ENCODE data around the gene ST7. TPM values are rescaled to one million over a fixed set of nuclear protein-coding genes. Genes with fewer than 3 reads are reported as not detected.
"Not testable (repeated sequence)": the region's sequence is repeated elsewhere in the genome, so short reads cannot be mapped to it uniquely, and the experiment has no call there.

ST7 gene
- total RNA-seq, 2 experiments from 2014 or later: 4.9 to 5.4 TPM

GRCh38 chr7:116933465-116933864 lies 19.8 kb upstream of the ST7 start:
- ChIA-PET POLR2A (no interaction called here), CTCF (no interaction called here)
- H3K4me1 Mint-ChIP-seq (ENCODE audit: low read depth): peaks cover 8% of the 10 kb centered on the region
- no peaks in the 10 kb centered on the region for H3K27me3 ChIP-seq (ENCODE audit: control insufficient read depth in 1 of 2, insufficient read depth in 2 of 2, low read length in 2 of 2)
- H3K9me3 ChIP-seq (ENCODE audit: control insufficient read depth in 1 of 2, insufficient read depth in 1 of 2, low read length in 2 of 2): no peaks in the 10 kb centered on the region
- H3K4me3 Mint-ChIP-seq: no peak overlapping the region
- H3K27ac ChIP-seq (ENCODE audit: low read depth in 1 of 2, low read length in 2 of 2): no peak overlapping the region
- TF ChIP-seq CTCF (IDR thresholded peaks at IDR 0.05): no peak
- no peak for DNase-seq
- H3K4me3 ChIP-seq (ENCODE audit: low read length): no peak overlapping the region
- H3K4me1 ChIP-seq (ENCODE audit: insufficient read depth, low read length): peaks cover 6% of the 10 kb centered on the region
- H3K36me3 Mint-ChIP-seq (ENCODE audit: low read depth): no peaks in the 10 kb centered on the region
- no peaks in the 10 kb centered on the region for H3K36me3 ChIP-seq (ENCODE audit: insufficient read depth, low read length)
- no peaks in the 10 kb centered on the region for H3K9me3 Mint-ChIP-seq
- no peak for ATAC-seq (ENCODE audit: poor library complexity)
- intact Hi-C loops (cut with DNase I, micrococcal nuclease): loop anchor here in 1 of 2 experiments (10.0 kb wide), 1 partner anchor 1221 kb away; no protein-coding TSS in a partner anchor
- peaks cover 14% of the 10 kb centered on the region for H3K27me3 Mint-ChIP-seq
- no peak overlapping the region for H3K27ac Mint-ChIP-seq

- Histone ChIP-seq H3K9me3 (ENCODE audit: control insufficient read depth in 1 of 2, insufficient read depth in 1 of 2, low read length in 2 of 2) (no peaks in the 10 kb centered on the region), H3K36me3 (ENCODE audit: insufficient read depth, low read length) (no peaks in the 10 kb centered on the region), H3K4me1 (ENCODE audit: insufficient read depth, low read length) (peaks cover 6% of the 10 kb centered on the region), H3K27ac (ENCODE audit: low read depth in 1 of 2, low read length in 2 of 2) (no peak overlapping the region), H3K4me3 (ENCODE audit: low read length) (no peak overlapping the region), H3K27me3 (ENCODE audit: control insufficient read depth in 1 of 2, insufficient read depth in 2 of 2, low read length in 2 of 2) (no peaks in the 10 kb centered on the region)
- intact Hi-C loops (cut with DNase I, micrococcal nuclease): loop anchor here in 1 of 2 experiments (10.0 kb wide), 1 partner anchor 1220 kb away; no protein-coding TSS in a partner anchor
- no peak for ATAC-seq (ENCODE audit: poor library complexity)
- H3K4me3 Mint-ChIP-seq: no peak overlapping the region
- POLR2A ChIA-PET: no interaction called here
- H3K27ac Mint-ChIP-seq: no peak overlapping the region
- peaks cover 14% of the 10 kb centered on the region for H3K27me3 Mint-ChIP-seq
- CTCF ChIA-PET: no interaction called here
- peaks cover 8% of the 10 kb centered on the region for H3K4me1 Mint-ChIP-seq (ENCODE audit: low read depth)
- DNase-seq: no peak
- no peak for TF ChIP-seq CTCF (IDR thresholded peaks at IDR 0.05)
- no peaks in the 10 kb centered on the region for H3K36me3 Mint-ChIP-seq (ENCODE audit: low read depth)
- no peaks in the 10 kb centered on the region for H3K9me3 Mint-ChIP-seq
Measured at GRCh38 chr7:116934580-116934979, 18.7 kb upstream of the ST7 start.

- H3K27ac ChIP-seq (ENCODE audit: low read depth in 1 of 2, low read length in 2 of 2); H3K36me3 ChIP-seq (ENCODE audit: insufficient read depth, low read length); CTCF ChIA-PET; ATAC-seq (ENCODE audit: poor library complexity); DNase-seq; H3K27me3 Mint-ChIP-seq; H3K4me3 ChIP-seq (ENCODE audit: low read length); H3K9me3 Mint-ChIP-seq; H3K36me3 Mint-ChIP-seq (ENCODE audit: low read depth); POLR2A ChIA-PET; H3K27me3 ChIP-seq (ENCODE audit: control insufficient read depth in 1 of 2, insufficient read depth in 2 of 2, low read length in 2 of 2); H3K4me3 Mint-ChIP-seq; H3K4me1 ChIP-seq (ENCODE audit: insufficient read depth, low read length); H3K4me1 Mint-ChIP-seq (ENCODE audit: low read depth); H3K9me3 ChIP-seq (ENCODE audit: control insufficient read depth in 1 of 2, insufficient read depth in 1 of 2, low read length in 2 of 2); H3K27ac Mint-ChIP-seq: not testable (repeated sequence)
- intact Hi-C loops (cut with DNase I, micrococcal nuclease): loop anchor here in 1 of 2 experiments (10.0 kb wide), 1 partner anchor 1218 kb away; no protein-coding TSS in a partner anchor
Measured at GRCh38 chr7:116936844-116937243, 16.5 kb upstream of the ST7 start.

GRCh38 chr7:116938678-116939077 lies 14.6 kb upstream of the ST7 start:
- no peaks in the 10 kb centered on the region for H3K9me3 ChIP-seq (ENCODE audit: control insufficient read depth in 1 of 2, insufficient read depth in 1 of 2, low read length in 2 of 2)
- no peak for TF ChIP-seq CTCF (IDR thresholded peaks at IDR 0.05)
- ATAC-seq (ENCODE audit: poor library complexity): no peak
- H3K36me3 Mint-ChIP-seq (ENCODE audit: low read depth): no peaks in the 10 kb centered on the region
- CTCF ChIA-PET: no interaction called here
- H3K9me3 Mint-ChIP-seq: no peaks in the 10 kb centered on the region
- no peaks in the 10 kb centered on the region for H3K4me1 ChIP-seq (ENCODE audit: insufficient read depth, low read length)
- H3K4me1 Mint-ChIP-seq (ENCODE audit: low read depth): no peaks in the 10 kb centered on the region
- H3K36me3 ChIP-seq (ENCODE audit: insufficient read depth, low read length): no peaks in the 10 kb centered on the region
- H3K27ac Mint-ChIP-seq: no peak overlapping the region
- peaks cover 10% of the 10 kb centered on the region for H3K27me3 Mint-ChIP-seq
- no peak for DNase-seq
- no peaks in the 10 kb centered on the region for H3K27me3 ChIP-seq (ENCODE audit: control insufficient read depth in 1 of 2, insufficient read depth in 2 of 2, low read length in 2 of 2)
- H3K4me3 ChIP-seq (ENCODE audit: low read length): no peak overlapping the region
- H3K4me3 Mint-ChIP-seq: no peak overlapping the region
- intact Hi-C loops (cut with DNase I, micrococcal nuclease): loop anchor here in 1 of 2 experiments (10.0 kb wide), 1 partner anchor 1216 kb away; no protein-coding TSS in a partner anchor
- POLR2A ChIA-PET: no interaction called here
- H3K27ac ChIP-seq (ENCODE audit: low read depth in 1 of 2, low read length in 2 of 2): no peak overlapping the region
